ENCODE data around the gene NRM.

DNA sequence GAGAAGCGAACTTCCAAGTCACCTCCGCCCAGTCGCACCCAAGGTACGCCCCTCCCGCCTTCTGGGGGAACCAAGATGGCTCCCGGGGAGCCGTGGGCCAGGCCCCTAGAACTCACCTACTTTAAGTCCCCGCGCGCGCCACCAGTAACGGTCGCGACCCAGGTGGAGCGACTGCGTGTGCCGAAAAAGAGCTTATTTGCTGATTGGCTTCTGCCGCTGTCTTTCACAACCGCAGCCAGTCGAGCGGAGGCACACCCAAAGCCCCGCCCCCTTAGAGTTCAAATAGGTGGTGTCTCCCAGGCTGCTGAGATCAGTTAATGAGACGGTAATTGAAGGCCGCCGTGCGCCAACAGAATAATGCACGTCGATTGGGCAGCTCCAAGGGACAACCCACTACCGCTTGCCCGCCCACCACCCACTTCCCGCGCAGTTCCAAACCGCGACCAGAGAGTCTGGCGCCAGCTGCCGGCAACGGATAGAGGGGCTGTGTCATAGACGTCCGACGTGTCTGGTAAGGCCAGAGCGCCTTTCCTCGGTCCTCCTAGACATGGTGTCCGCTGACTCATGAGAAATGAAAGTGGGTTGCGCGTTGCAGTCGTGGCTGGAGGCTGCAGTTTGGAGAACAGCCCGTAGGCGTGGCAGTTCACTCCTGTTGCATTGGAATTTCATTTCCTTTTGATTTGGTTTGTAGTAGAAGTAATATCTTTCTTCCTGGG lies 26.5 kb upstream of the NRM start, which contains the start of gene MDC1:
- TF ChIP-seq NR2C2 (CRISPR knock-in tag; IDR thresholded peaks at IDR 0.05; ENCODE audit: borderline replicate concordance) (peak; percentile 90), TFE3 (CRISPR knock-in tag; IDR thresholded peaks at IDR 0.05) (peak; percentile 75), EP300 (IDR thresholded peaks at IDR 0.05; ENCODE audit: low read depth in 2 of 2, low read length in 2 of 2) (peak; percentile 77 to 82; a peak in 3 of 4 replicates), EP300 (CRISPR knock-in tag; IDR thresholded peaks at IDR 0.05; ENCODE audit: borderline replicate concordance) (peak; percentile 85), RFX5 (IDR thresholded peaks at IDR 0.05; ENCODE audit: low read depth, low read length) (peak; percentile 62), SRSF9 (IDR thresholded peaks at IDR 0.05; ENCODE audit: borderline replicate concordance, insufficient read depth, low read depth, low read length, poor library complexity, severe bottlenecking) (no peak), ZNF773 (CRISPR knock-in tag; IDR thresholded peaks at IDR 0.05; ENCODE audit: borderline replicate concordance) (no peak)
- TF ChIP-seq, protein P1, sequence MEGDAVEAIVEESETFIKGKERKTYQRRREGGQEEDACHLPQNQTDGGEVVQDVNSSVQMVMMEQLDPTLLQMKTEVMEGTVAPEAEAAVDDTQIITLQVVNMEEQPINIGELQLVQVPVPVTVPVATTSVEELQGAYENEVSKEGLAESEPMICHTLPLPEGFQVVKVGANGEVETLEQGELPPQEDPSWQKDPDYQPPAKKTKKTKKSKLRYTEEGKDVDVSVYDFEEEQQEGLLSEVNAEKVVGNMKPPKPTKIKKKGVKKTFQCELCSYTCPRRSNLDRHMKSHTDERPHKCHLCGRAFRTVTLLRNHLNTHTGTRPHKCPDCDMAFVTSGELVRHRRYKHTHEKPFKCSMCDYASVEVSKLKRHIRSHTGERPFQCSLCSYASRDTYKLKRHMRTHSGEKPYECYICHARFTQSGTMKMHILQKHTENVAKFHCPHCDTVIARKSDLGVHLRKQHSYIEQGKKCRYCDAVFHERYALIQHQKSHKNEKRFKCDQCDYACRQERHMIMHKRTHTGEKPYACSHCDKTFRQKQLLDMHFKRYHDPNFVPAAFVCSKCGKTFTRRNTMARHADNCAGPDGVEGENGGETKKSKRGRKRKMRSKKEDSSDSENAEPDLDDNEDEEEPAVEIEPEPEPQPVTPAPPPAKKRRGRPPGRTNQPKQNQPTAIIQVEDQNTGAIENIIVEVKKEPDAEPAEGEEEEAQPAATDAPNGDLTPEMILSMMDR (CRISPR knock-in tag; IDR thresholded peaks at IDR 0.05): peak; percentile 69

Data from HepG2 (cell line).